Measurements from ENCODE around the gene NANOS3. TPM values are rescaled to one million over a fixed set of nuclear protein-coding genes. Genes with fewer than 3 reads are reported as not detected.

NANOS3 gene
- 1 to 10 TPM in 1 of 2 experiments, not detected in 1; 2.3 TPM for total RNA-seq

DNA sequence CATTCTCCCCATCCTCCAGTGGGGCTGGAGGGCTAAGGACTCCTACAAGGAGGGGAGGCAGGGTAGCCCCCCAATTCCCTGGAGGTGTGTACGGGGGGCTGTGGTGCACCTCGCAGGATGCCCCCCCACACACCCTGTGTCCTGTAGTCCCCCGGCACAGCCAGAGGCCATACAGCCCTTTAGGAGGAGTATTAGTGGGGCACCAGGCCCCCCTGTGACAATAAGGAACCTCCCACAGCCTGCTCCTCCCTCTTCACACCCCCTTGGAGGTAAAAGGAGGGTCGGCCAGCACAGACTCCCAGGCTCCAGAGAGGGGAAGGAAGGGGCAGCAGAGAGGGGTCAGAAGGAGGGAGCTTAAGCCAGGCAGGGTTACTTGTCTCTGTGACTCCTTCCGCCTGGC lies at the start of gene NANOS3:
NANOS3 (plus strand) TSS at position 301 of the 400 bp plus-strand sequence. CDS start 115 bp downstream, outside the sequence.
- DNase-seq, result no peak
- POLR2A ChIA-PET, result interaction anchor here (1.3 kb wide), 1 partner anchor 195 kb away, joined by 3 read pairs; no protein-coding TSS in a partner anchor
- H3K4me3 Mint-ChIP-seq, result no peak within 1 kb of the TSS
- no peak within 1 kb of the TSS for H3K27ac Mint-ChIP-seq
- H3K36me3 Mint-ChIP-seq, result no peaks in the 10 kb centered on the region
- H3K27me3 Mint-ChIP-seq, result peaks cover 16% of the 10 kb centered on the region
- ATAC-seq (ENCODE audit: low read depth), result no peak
- no peaks in the 10 kb centered on the region for H3K9me3 Mint-ChIP-seq
- H3K4me1 Mint-ChIP-seq, result peaks cover 19% of the 10 kb centered on the region

DNA sequence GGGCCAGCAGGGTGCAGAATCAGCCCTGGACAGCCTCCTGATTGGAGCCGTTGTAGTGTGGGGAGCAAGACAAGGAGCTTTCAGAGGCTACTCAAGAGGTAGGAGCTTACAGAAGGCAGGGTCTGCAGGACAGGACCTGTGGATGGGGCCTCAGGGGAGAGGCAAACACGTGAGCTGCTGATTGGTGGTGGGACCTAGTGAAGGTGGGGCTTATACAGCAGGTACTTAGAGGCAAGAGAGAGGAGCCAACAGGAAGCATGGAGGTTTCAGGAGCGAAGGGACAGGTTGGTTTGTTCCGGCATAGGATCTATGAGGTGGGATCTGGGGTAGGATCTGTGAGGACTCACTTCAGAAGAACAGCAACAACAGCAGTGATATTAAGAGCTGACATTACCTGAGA lies 49.3 kb upstream of the NANOS3 start:
- no peaks in the 10 kb centered on the region for H3K27me3 Mint-ChIP-seq
- no peaks in the 10 kb centered on the region for H3K9me3 Mint-ChIP-seq
- peaks cover 17% of the 10 kb centered on the region for H3K36me3 Mint-ChIP-seq
- H3K4me1 Mint-ChIP-seq, result peaks cover 6% of the 10 kb centered on the region
- no peak overlapping the region for H3K27ac Mint-ChIP-seq
- H3K4me3 Mint-ChIP-seq, result no peak overlapping the region
- DNase-seq (no peak), ATAC-seq (ENCODE audit: low read depth) (no peak)
- POLR2A ChIA-PET, result interaction anchor here (0.6 to 1.3 kb wide), 4 partner anchors 12 to 30 kb away, joined by 3 to 5 read pairs (median 4); no protein-coding TSS in a partner anchor

DNA sequence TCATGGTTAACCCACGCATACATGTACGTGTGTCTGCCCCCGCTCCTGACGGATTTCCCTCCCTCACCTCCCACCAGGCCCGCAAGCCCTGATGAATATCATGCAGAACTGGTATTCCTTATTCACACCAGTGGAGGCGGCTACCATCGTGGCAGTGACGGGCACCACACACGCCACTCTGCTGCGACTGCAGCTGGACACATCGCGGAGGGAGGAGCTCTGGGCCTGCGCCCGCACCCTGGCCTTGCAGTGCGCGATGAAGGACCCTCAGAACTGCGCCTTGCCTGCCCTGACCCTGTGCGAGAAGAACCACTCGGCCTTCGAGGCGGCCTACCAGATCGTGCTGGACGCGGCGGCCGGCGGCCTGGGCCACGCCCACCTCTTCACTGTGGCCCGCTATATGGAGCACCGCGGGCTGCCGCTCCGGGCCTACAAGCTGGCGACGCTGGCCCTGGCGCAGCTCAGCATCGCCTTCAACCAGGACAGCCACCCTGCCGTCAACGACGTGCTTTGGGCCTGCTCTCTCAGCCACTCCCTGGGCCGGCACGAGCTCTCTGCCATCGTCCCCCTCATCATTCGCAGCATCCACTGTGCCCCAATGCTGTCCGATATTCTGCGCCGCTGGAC lies 46.7 kb upstream of the NANOS3 start:
- ATAC-seq (ENCODE audit: low read depth) (no peak), DNase-seq (no peak)
- Mint-ChIP-seq H3K9me3 (no peaks in the 10 kb centered on the region), H3K36me3 (peaks cover 28% of the 10 kb centered on the region), H3K4me3 (no peak overlapping the region), H3K27ac (no peak overlapping the region), H3K27me3 (no peaks in the 10 kb centered on the region), H3K4me1 (peaks cover 19% of the 10 kb centered on the region)
- POLR2A ChIA-PET, result interaction anchor here (1.1 to 1.3 kb wide), 3 partner anchors 17 to 35 kb away, joined by 3 to 4 read pairs (median 4); partner anchors contain the start of gene ZSWIM4

DNA sequence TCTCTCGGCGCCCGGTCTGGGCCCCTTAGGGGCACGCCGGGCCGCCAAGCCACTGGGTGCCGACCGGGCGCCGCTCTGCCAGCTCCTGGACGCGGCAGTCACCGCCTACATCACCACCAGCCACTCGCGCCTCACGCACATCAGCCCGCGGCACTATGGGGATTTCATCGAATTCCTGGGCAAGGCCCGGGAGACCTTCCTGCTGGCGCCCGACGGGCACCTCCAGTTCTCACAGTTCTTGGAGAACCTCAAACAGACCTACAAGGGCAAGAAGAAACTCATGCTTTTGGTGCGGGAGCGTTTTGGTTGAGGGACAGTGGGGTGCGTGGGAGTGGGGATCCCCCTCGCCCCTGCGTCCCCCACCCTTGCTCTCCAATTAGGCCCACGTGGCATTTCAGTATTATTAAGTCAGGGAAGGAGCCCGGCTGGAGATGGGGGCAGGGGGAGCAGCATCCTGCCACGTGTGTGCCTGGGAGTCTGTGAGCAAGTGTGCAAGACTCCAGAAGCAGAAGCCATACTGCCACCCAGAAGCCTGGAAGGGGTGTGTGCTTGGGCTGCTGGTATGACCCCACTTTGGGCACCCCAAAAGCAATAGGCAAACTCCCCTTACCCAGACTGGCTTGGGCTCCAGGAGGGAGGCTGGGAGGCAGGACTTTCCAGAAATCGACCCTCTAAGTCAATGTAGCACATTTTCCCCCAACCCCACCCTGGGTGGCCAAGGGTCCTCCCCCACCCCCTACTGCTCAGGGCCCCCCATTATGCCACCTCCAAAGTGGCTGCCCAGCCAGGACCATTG lies 46.0 kb upstream of the NANOS3 start:
- H3K27ac Mint-ChIP-seq, result peak overlapping the region; percentile 19
- peaks cover 19% of the 10 kb centered on the region for H3K4me1 Mint-ChIP-seq
- H3K36me3 Mint-ChIP-seq, result peaks cover 32% of the 10 kb centered on the region
- no peak for ATAC-seq (ENCODE audit: low read depth)
- POLR2A ChIA-PET, result no interaction called here
- no peaks in the 10 kb centered on the region for H3K27me3 Mint-ChIP-seq
- no peak for DNase-seq
- no peaks in the 10 kb centered on the region for H3K9me3 Mint-ChIP-seq
- no peak overlapping the region for H3K4me3 Mint-ChIP-seq

DNA sequence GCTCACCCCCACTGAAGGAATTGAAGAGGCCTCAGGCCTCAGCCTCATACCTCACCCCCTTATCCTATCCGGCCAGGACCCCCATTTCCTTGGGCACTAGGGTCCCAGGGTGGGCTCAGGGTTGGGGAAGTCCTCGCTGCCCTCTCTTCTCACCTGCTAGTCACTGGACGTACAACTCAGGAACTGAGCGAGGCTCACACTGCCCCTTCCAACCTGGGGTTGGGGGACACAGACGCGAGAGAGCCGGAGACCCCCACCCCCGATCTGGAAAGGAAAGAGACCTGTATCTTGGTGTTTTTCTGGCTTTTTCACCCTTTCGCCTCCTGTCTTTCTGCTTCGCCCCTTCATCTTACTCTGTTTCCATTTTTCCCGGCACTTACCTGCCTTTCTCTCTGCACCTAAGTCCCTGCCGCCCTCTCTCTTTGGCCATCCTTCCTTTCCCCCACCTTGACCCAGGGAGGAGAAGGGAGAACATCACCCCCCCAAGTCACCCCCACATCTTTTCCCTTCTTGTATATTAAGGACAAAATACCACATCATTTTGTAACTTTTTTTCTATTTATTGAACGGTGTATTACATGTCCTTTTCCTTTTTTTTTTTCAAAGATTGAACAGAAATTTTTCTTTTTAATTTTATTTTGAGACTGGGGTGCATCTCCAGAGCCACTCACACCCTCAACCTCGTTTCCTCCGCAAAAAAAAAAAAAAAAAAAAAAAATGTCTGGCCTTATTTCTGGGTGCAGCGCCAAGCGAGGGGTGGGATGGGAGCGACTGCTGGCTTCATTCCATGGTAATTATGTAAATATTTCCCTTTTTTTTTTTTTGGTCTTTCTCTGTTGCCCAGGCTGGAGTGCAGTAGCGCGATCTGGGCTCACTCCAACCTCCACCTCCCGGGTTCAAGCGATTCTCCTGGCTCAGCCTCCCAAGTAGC lies 45.1 kb upstream of the NANOS3 start:
- Mint-ChIP-seq H3K4me1 (peaks cover 20% of the 10 kb centered on the region), H3K9me3 (no peaks in the 10 kb centered on the region), H3K36me3 (peaks cover 34% of the 10 kb centered on the region), H3K27ac (peak overlapping the region; percentile 19), H3K4me3 (no peak overlapping the region), H3K27me3 (no peaks in the 10 kb centered on the region)
- ATAC-seq (ENCODE audit: low read depth), result no peak
- POLR2A ChIA-PET, result interaction anchor here (1.7 to 8.5 kb wide), 2 partner anchors 18 to 36 kb away, joined by 7 to 203 read pairs; partner anchors contain the start of gene ZSWIM4
- DNase-seq, result no peak

DNA sequence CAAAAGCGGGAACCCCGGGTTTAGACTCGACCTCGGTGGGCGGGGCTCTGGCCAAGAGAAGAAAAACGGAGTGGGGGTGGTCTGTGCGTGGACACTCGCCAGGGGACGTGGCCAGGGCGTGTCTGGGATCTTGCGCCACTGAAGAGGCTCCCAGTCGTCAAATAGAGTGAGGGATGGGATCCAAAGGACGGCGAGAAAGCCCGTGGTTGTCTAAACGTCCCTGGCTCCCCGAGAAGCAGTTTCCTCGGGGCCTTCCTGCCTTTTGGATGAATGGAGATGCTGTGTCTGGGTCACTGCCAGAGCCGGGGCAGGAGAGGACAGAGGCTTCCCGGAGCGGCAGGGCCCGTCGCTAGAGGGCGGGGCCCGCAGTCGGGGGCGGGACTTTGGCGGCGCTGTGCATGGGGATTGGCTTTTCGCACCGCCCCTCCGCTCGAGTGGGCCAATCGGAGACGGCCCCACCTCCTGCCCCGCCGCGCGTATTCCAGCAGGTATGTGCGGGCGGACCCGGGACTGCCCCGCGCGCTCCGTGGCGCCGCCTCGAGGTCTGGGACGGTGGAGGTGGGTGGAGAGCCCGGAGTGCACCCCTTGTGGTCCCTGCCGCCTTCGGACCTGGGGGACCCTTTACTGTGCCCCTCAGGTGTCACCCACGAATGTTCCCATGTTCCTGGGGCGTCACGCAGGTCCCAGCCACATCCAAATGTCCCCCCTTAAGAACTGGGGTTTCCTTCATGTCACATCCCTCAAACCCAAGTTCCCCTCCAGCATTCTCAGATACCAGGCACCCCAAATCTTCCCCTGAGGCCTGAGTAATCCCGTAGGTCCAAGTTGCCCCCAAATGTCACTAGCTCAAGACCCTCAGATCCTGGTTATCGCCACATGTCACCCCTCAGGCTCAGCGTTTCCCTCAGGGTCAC lies 43.3 kb upstream of the NANOS3 start:
- Mint-ChIP-seq H3K9me3 (no peaks in the 10 kb centered on the region), H3K4me1 (peaks cover 28% of the 10 kb centered on the region), H3K27ac (peak overlapping the region; percentile 83), H3K27me3 (no peaks in the 10 kb centered on the region), H3K4me3 (peak overlapping the region; percentile 88), H3K36me3 (peaks cover 30% of the 10 kb centered on the region)
- ATAC-seq (ENCODE audit: low read depth) (peak; percentile 69), DNase-seq (peak; percentile 96)
- POLR2A ChIA-PET, result interaction anchor here (0.9 to 8.5 kb wide), 6 partner anchors 17 to 46 kb away, joined by 3 to 203 read pairs (median 44); partner anchors contain the start of gene ZSWIM4

DNA sequence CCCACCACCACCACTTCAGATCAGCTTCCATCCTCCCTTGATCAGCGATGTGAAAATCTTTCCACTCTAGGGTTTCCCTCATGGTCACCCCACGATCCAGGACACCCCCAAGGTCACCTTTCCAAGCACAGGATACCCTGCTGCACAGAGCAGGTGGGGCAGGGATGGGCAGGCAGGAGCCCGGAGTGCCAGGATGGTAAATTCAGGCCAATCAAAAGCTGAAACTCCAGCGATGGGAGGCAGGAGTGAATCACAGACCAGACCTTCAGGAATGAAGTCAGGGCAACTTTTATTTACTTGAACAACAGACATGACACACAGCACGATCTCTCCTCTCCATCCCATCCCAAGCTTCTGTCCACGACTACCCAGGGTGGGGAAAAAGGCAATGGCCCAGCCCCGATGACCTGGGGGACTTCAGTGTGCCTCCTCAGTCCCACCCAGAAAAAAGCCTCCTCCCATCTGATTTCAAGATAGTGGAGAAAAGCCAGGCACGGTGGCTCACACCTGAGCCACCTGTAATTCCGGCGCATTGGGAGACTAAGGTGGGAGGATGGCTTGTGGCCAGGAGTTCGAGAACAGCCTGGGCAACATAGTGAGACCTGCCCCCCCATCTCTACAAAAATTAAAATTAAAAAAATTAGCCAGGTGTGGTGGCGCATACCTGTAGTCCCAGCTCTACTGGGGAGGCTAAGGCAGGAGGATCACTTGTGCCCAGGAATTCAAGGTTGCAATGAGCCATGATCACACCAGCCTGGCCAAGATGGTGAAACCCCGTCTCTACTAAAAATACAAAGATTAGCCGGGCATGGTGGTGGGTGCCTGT lies 42.5 kb upstream of the NANOS3 start:
- ATAC-seq (ENCODE audit: low read depth), result no peak
- Mint-ChIP-seq H3K4me1 (peaks cover 35% of the 10 kb centered on the region), H3K27ac (peak overlapping the region; percentile 83), H3K4me3 (peak overlapping the region; percentile 88), H3K9me3 (no peaks in the 10 kb centered on the region), H3K36me3 (peaks cover 30% of the 10 kb centered on the region), H3K27me3 (no peaks in the 10 kb centered on the region)
- POLR2A ChIA-PET, result interaction anchor here (0.9 to 8.5 kb wide), 4 partner anchors 16 to 46 kb away, joined by 5 to 203 read pairs (median 84); partner anchors contain the start of gene ZSWIM4
- peak; percentile 41 for DNase-seq

DNA sequence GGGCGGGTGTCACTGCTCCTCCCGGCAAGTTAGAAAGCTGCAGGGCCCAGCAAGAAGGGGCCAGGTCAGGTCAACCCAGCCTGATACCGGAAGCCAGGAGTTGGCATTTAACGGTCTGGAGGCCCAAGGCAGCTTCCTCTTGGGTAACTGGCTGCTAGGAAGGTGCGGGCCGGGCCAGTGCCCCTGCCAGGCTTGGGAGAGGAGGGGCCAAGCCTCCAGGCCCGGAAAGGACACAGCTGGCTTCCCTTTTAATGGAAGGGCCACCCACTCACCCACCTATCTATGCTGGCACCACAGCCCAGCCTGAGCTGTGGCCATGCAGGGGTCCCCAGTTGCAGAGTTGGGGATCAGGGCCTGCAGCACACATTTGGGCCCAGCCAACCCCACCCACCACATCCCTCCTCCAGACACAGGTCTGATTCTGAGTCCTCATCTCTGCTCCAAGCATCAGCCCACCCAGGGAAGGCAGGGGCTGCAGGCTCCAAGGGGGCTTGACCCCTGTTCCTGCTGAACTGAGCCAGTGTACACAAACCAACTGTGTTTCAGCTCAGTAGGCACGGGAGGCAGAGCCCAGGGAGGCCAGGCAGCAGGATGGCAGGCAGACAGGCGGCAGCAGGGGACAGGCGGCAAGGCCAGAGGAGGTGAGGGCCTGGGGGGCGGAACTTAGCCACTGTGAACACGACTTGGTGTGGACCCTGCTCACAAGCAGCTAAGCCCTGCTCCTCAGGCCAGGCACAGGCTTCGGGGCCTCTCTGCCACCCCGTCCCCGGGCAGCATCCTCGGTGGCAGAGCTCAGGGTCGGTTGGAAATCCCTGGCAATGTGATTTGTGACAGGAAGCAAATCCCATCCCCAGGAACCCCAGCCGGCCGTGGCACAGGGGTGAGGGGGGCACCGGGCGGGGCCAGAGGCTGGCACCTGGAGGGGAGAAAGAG lies 40.9 kb upstream of the NANOS3 start:
- no peak for DNase-seq
- Mint-ChIP-seq H3K4me3 (peak overlapping the region; percentile 79), H3K4me1 (peaks cover 38% of the 10 kb centered on the region), H3K27ac (peak overlapping the region; percentile 91), H3K36me3 (peaks cover 35% of the 10 kb centered on the region), H3K9me3 (no peaks in the 10 kb centered on the region), H3K27me3 (no peaks in the 10 kb centered on the region)
- POLR2A ChIA-PET, result interaction anchor here (0.8 to 8.5 kb wide), 16 partner anchors 11 to 682 kb away, joined by 3 to 203 read pairs (median 7); partner anchors contain the start of genes ADGRE5, C19orf53, DNAJB1 and MRI1
- ATAC-seq (ENCODE audit: low read depth), result no peak

DNA sequence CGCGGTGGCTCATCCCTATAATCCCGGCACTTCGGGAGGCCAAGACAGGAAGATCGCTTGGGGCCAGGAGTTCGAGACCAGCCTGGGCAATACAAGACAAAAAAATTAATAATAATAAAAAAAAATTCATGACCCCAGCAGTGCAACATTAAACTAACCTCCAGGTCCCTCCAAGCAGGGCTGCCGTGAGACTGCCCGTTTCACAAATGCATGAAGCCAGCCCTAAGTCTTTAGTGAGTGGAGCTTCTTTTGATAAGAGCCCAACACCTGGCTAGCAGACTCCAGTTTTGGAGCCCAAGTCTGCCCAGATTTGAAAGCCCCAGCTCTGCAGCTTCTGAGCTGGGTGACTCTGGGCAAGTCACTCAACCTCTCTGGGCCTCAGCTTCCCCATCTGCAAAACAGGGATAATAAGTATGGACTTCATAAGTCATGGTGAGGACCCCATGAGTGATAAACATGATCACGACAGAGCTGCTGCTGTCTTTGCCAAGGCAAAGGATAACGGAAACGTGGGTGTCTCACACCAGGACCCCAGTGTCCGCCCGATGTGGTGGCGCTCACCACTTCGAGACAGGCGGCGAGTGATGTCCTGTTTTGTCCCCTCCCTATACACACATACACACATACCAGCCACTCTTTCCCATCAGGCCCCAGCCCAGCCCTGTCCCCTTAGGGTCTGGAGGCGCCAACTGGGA lies 38.4 kb upstream of the NANOS3 start:
- ATAC-seq (ENCODE audit: low read depth) (no peak), DNase-seq (no peak)
- Mint-ChIP-seq H3K4me1 (peaks cover 33% of the 10 kb centered on the region), H3K27me3 (no peaks in the 10 kb centered on the region), H3K4me3 (peak overlapping the region; percentile 95), H3K9me3 (no peaks in the 10 kb centered on the region), H3K27ac (peak overlapping the region; percentile 96), H3K36me3 (peaks cover 31% of the 10 kb centered on the region)
- POLR2A ChIA-PET, result interaction anchor here (0.6 to 8.5 kb wide), 10 partner anchors 12 to 684 kb away, joined by 3 to 203 read pairs (median 20); partner anchors contain the start of gene ZSWIM4
